ENCODE measurements around the gene GASK1A.

Gene GASK1A

DNA sequence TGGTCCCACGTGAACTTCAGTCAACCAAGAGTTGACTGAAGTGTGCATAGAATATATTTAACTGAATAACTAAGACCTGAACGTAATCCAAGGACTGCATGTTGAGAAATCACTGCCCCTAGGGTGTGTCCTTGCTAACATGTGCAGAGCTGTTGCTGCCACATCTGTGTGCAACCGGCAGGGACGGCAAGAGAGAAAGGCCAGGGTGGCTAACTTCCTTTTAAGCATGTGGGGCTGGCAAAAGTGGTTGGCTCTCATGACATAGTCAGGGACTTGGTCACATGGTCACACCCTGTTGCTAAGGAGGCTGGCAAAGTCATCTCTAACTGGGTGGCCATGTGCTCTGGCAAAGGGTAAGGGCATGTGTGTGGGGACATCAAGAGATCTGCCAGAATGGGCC, 52.4 kb downstream of the GASK1A start:
- Histone ChIP-seq H3K4me3 (ENCODE audit: low read depth, low read length) (no peak overlapping the region), H3K27ac (ENCODE audit: extremely low read depth, low read depth, low read length) (no peak overlapping the region), H3K36me3 (ENCODE audit: control insufficient read depth in 2 of 2, insufficient read depth in 1 of 2, low read length in 2 of 2) (no peaks in the 10 kb centered on the region), H3K9me3 (ENCODE audit: control insufficient read depth, insufficient read depth, low read depth, low read length) (no peaks in the 10 kb centered on the region), H3K4me1 (ENCODE audit: control insufficient read depth, insufficient read depth, low read length) (no peaks in the 10 kb centered on the region)
- CTCF ChIA-PET: no interaction called here
- TF ChIP-seq KLF8 (tag by site-specific recombination; IDR thresholded peaks at IDR 0.05): no peak
- TF ChIP-seq, protein P1, sequence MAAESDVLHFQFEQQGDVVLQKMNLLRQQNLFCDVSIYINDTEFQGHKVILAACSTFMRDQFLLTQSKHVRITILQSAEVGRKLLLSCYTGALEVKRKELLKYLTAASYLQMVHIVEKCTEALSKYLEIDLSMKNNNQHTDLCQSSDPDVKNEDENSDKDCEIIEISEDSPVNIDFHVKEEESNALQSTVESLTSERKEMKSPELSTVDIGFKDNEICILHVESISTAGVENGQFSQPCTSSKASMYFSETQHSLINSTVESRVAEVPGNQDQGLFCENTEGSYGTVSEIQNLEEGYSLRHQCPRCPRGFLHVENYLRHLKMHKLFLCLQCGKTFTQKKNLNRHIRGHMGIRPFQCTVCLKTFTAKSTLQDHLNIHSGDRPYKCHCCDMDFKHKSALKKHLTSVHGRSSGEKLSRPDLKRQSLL (tag by site-specific recombination; IDR thresholded peaks at IDR 0.05): no peak
- no peak for TF ChIP-seq ZBTB21 (tag by site-specific recombination; IDR thresholded peaks at IDR 0.05)
- TF ChIP-seq ZXDB (tag by site-specific recombination; IDR thresholded peaks at IDR 0.05): no peak
- POLR2A ChIA-PET: no interaction called here

DNA sequence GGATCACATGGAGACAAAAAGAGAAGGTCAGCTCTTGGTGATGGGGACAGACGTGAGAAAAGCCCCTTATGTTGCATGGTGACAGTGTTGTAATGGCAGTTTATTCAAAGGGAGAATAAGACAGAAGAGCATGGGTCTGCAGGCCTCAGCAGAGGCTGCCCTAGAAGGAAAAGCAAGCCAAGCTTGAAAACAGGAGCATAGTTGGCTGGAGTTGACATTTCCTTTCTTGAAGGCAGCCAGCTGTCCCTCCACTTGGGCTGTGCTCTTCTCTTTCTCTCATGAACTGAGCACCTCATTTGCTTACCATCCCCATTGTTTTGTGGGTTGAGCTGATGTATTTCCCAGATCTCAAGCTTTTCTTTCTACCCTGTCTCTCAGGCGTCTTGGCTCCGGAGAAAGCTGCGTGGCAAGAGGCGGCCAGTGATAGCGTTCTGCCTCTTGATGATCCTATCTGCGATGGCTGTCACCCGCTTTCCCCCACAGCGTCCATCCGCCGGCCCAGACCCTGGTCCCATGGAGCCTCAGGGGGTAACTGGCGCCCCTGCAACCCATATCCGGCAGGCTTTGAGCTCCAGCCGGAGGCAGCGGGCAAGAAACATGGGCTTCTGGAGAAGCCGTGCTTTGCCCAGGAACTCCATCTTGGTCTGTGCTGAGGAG, 52.9 kb downstream of the GASK1A start:
- no peaks in the 10 kb centered on the region for H3K4me1 ChIP-seq (ENCODE audit: control insufficient read depth, insufficient read depth, low read length)
- no peaks in the 10 kb centered on the region for H3K36me3 ChIP-seq (ENCODE audit: control insufficient read depth in 2 of 2, insufficient read depth in 1 of 2, low read length in 2 of 2)
- ChIA-PET POLR2A (no interaction called here), CTCF (no interaction called here)
- H3K9me3 ChIP-seq (ENCODE audit: control insufficient read depth, insufficient read depth, low read depth, low read length): no peaks in the 10 kb centered on the region
- no peak overlapping the region for H3K4me3 ChIP-seq (ENCODE audit: low read depth, low read length)
- H3K27ac ChIP-seq (ENCODE audit: extremely low read depth, low read depth, low read length): no peak overlapping the region
- TF ChIP-seq, protein P2, sequence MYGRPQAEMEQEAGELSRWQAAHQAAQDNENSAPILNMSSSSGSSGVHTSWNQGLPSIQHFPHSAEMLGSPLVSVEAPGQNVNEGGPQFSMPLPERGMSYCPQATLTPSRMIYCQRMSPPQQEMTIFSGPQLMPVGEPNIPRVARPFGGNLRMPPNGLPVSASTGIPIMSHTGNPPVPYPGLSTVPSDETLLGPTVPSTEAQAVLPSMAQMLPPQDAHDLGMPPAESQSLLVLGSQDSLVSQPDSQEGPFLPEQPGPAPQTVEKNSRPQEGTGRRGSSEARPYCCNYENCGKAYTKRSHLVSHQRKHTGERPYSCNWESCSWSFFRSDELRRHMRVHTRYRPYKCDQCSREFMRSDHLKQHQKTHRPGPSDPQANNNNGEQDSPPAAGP (tag by site-specific recombination; IDR thresholded peaks at IDR 0.05): no peak
- TF ChIP-seq, protein P3, sequence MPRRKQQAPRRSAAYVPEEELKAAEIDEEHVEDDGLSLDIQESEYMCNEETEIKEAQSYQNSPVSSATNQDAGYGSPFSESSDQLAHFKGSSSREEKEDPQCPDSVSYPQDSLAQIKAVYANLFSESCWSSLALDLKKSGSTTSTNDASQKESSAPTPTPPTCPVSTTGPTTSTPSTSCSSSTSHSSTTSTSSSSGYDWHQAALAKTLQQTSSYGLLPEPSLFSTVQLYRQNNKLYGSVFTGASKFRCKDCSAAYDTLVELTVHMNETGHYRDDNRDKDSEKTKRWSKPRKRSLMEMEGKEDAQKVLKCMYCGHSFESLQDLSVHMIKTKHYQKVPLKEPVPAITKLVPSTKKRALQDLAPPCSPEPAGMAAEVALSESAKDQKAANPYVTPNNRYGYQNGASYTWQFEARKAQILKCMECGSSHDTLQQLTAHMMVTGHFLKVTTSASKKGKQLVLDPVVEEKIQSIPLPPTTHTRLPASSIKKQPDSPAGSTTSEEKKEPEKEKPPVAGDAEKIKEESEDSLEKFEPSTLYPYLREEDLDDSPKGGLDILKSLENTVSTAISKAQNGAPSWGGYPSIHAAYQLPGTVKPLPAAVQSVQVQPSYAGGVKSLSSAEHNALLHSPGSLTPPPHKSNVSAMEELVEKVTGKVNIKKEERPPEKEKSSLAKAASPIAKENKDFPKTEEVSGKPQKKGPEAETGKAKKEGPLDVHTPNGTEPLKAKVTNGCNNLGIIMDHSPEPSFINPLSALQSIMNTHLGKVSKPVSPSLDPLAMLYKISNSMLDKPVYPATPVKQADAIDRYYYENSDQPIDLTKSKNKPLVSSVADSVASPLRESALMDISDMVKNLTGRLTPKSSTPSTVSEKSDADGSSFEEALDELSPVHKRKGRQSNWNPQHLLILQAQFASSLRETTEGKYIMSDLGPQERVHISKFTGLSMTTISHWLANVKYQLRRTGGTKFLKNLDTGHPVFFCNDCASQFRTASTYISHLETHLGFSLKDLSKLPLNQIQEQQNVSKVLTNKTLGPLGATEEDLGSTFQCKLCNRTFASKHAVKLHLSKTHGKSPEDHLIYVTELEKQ (tag by site-specific recombination; IDR thresholded peaks at IDR 0.05; ENCODE audit: borderline replicate concordance): no peak
- TF ChIP-seq ZNF544 (tag by site-specific recombination; IDR thresholded peaks at IDR 0.05) (no peak), ZNF585B (tag by site-specific recombination; IDR thresholded peaks at IDR 0.05) (no peak), ZNF174 (tag by site-specific recombination; IDR thresholded peaks at IDR 0.05) (no peak), TCF7L2 (IDR thresholded peaks at IDR 0.05; ENCODE audit: borderline replicate concordance, low read depth, low read length) (no peak), ZNF600 (tag by site-specific recombination; IDR thresholded peaks at IDR 0.05) (no peak), ZNF266 (tag by site-specific recombination; IDR thresholded peaks at IDR 0.05; ENCODE audit: low read depth) (no peak), ZNF138 (tag by site-specific recombination; IDR thresholded peaks at IDR 0.05; ENCODE audit: borderline replicate concordance) (no peak), ZNF324 (tag by site-specific recombination; IDR thresholded peaks at IDR 0.05) (no peak), ZSCAN23 (tag by site-specific recombination; IDR thresholded peaks at IDR 0.05) (no peak), ZNF664 (tag by site-specific recombination; IDR thresholded peaks at IDR 0.05) (no peak), ZNF555 (tag by site-specific recombination; conservative IDR thresholded peaks at IDR 0.05) (no peak), ZNF521 (tag by site-specific recombination; IDR thresholded peaks at IDR 0.05) (no peak), WT1 (tag by site-specific recombination; IDR thresholded peaks at IDR 0.05) (no peak)
- TF ChIP-seq, protein P4, sequence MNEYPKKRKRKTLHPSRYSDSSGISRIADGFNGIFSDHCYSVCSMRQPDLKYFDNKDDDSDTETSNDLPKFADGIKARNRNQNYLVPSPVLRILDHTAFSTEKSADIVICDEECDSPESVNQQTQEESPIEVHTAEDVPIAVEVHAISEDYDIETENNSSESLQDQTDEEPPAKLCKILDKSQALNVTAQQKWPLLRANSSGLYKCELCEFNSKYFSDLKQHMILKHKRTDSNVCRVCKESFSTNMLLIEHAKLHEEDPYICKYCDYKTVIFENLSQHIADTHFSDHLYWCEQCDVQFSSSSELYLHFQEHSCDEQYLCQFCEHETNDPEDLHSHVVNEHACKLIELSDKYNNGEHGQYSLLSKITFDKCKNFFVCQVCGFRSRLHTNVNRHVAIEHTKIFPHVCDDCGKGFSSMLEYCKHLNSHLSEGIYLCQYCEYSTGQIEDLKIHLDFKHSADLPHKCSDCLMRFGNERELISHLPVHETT (tag by site-specific recombination; IDR thresholded peaks at IDR 0.05): no peak
- TF ChIP-seq, protein P5, sequence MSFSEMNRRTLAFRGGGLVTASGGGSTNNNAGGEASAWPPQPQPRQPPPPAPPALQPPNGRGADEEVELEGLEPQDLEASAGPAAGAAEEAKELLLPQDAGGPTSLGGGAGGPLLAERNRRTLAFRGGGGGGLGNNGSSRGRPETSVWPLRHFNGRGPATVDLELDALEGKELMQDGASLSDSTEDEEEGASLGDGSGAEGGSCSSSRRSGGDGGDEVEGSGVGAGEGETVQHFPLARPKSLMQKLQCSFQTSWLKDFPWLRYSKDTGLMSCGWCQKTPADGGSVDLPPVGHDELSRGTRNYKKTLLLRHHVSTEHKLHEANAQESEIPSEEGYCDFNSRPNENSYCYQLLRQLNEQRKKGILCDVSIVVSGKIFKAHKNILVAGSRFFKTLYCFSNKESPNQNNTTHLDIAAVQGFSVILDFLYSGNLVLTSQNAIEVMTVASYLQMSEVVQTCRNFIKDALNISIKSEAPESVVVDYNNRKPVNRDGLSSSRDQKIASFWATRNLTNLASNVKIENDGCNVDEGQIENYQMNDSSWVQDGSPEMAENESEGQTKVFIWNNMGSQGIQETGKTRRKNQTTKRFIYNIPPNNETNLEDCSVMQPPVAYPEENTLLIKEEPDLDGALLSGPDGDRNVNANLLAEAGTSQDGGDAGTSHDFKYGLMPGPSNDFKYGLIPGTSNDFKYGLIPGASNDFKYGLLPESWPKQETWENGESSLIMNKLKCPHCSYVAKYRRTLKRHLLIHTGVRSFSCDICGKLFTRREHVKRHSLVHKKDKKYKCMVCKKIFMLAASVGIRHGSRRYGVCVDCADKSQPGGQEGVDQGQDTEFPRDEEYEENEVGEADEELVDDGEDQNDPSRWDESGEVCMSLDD (tag by site-specific recombination; IDR thresholded peaks at IDR 0.05): no peak
- TF ChIP-seq, protein P6, sequence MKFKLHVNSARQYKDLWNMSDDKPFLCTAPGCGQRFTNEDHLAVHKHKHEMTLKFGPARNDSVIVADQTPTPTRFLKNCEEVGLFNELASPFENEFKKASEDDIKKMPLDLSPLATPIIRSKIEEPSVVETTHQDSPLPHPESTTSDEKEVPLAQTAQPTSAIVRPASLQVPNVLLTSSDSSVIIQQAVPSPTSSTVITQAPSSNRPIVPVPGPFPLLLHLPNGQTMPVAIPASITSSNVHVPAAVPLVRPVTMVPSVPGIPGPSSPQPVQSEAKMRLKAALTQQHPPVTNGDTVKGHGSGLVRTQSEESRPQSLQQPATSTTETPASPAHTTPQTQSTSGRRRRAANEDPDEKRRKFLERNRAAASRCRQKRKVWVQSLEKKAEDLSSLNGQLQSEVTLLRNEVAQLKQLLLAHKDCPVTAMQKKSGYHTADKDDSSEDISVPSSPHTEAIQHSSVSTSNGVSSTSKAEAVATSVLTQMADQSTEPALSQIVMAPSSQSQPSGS (tag by site-specific recombination; IDR thresholded peaks at IDR 0.05; ENCODE audit: low read depth): no peak
